Neuronal stem cell (in vitro differentiated cells): ENCODE results near the gene LCN1.

Experiments
- DNase-seq: peaks from one replicate; pipeline ENCODE4 v3.0.0-alpha.2; 2013; ENCODE audit warnings: low spot score
- H2AFZ ChIP-seq: one replicate; pipeline ENCODE4 v1.6.1; 2013; ENCODE audit warnings: mild to moderate bottlenecking, low read length, inconsistent platforms
- H2AK5ac ChIP-seq: 2 replicates; pipeline ENCODE4 v1.6.1; 2013; ENCODE audit warnings: low read depth, mild to moderate bottlenecking, inconsistent platforms, low read length, moderate library complexity, mixed read lengths
- H2BK120ac ChIP-seq: 2 replicates; pipeline ENCODE4 v1.6.1; 2013; ENCODE audit warnings: low read depth, mild to moderate bottlenecking, inconsistent platforms, low read length, moderate library complexity, mixed read lengths
- H2BK12ac ChIP-seq: one replicate; pipeline ENCODE4 v1.6.1; 2013; ENCODE audit warnings: low read length, inconsistent platforms
- H2BK15ac ChIP-seq: 2 replicates; pipeline ENCODE4 v1.6.1; 2013; ENCODE audit warnings: mild to moderate bottlenecking, low read length, inconsistent platforms, mixed read lengths
- H2BK5ac ChIP-seq: one replicate; pipeline ENCODE4 v1.6.1; 2013; ENCODE audit warnings: inconsistent platforms, mild to moderate bottlenecking, low read length, moderate library complexity
- H3K14ac ChIP-seq: one replicate; pipeline ENCODE4 v1.6.1; 2013; ENCODE audit warnings: low read length, inconsistent platforms
- H3K18ac ChIP-seq: 2 replicates; pipeline ENCODE4 v1.6.1; 2013; ENCODE audit warnings: low read length, inconsistent platforms
- H3K23ac ChIP-seq: 2 replicates; pipeline ENCODE4 v1.6.1; 2013; ENCODE audit warnings: low read depth, mild to moderate bottlenecking, mixed read lengths, low read length, inconsistent platforms; ENCODE audit not compliant: poor library complexity
- H3K27ac ChIP-seq: replicated peaks from 3 replicates; pipeline ENCODE4 v1.5.1; 2013; ENCODE audit warnings: low read length, inconsistent platforms
- H3K27me3 ChIP-seq, 3 experiments: 2 replicates each; pipeline ENCODE4 v1.6.1; 2013; ENCODE audit warnings: low read length in 3 of 3, mild to moderate bottlenecking in 2 of 3, inconsistent platforms in 1 of 3, low read depth in 1 of 3, mixed read lengths in 1 of 3, moderate library complexity in 1 of 3; ENCODE audit not compliant: control insufficient read depth in 3 of 3, insufficient read depth in 3 of 3
- H3K36me3 ChIP-seq, 2 donors: replicated peaks in 1 of 2; 2 replicates each; pipeline ENCODE4 v1.6.1; 2013; ENCODE audit warnings: low read length in 2 of 2; ENCODE audit not compliant: control insufficient read depth in 2 of 2, insufficient read depth in 2 of 2
- H3K4ac ChIP-seq: 2 replicates; pipeline ENCODE4 v1.6.1; 2013; ENCODE audit warnings: inconsistent platforms, mild to moderate bottlenecking, low read length, moderate library complexity
- H3K4me1 ChIP-seq, 2 donors: 1 replicate in 1 of 2; 2 replicates in 1 of 2; pipeline ENCODE4 v1.6.1; 2013; ENCODE audit warnings: low read length in 2 of 2, low read depth in 1 of 2; ENCODE audit not compliant: control insufficient read depth in 2 of 2, insufficient read depth in 1 of 2
- H3K4me2 ChIP-seq: one replicate; pipeline ENCODE4 v1.6.1; 2013; ENCODE audit warnings: mild to moderate bottlenecking, low read length, inconsistent platforms; ENCODE audit not compliant: insufficient read depth, poor library complexity, severe bottlenecking
- H3K4me3 ChIP-seq, 2 donors: 2 replicates each; pipeline ENCODE4 v1.5.1; 2013; ENCODE audit warnings: low read length in 2 of 2, mild to moderate bottlenecking in 2 of 2, inconsistent platforms in 1 of 2, moderate library complexity in 1 of 2
- H3K79me1 ChIP-seq: one replicate; pipeline ENCODE4 v1.6.1; 2013; ENCODE audit warnings: low read depth, mild to moderate bottlenecking, inconsistent platforms, low read length, moderate library complexity
- H3K9ac ChIP-seq: one replicate; pipeline ENCODE4 v1.6.1; 2013; ENCODE audit warnings: mild to moderate bottlenecking, low read depth, low read length, inconsistent platforms; ENCODE audit not compliant: poor library complexity
- H3K9me3 ChIP-seq, 2 donors: replicated peaks in 1 of 2; 2 replicates each; pipeline versions ENCODE3 to v1.6.1; 2013; ENCODE audit warnings: low read length in 2 of 2, mild to moderate bottlenecking in 2 of 2, inconsistent platforms in 1 of 2, low read depth in 1 of 2, mixed read lengths in 1 of 2, moderate library complexity in 1 of 2; ENCODE audit not compliant: control insufficient read depth in 2 of 2, insufficient read depth in 1 of 2
- H4K8ac ChIP-seq: one replicate; pipeline ENCODE4 v1.6.1; 2013; ENCODE audit warnings: low read depth, mild to moderate bottlenecking, inconsistent platforms, low read length, moderate library complexity
- H4K91ac ChIP-seq: one replicate; pipeline ENCODE4 v1.6.1; 2013; ENCODE audit warnings: low read length, low read depth, mild to moderate bottlenecking, inconsistent platforms; ENCODE audit not compliant: poor library complexity
- WGBS, 2 donors: extraction: QIAGEN DNeasy Blood & Tissue Kit; methylation state at CpG; one replicate each; pipeline ENCODE4 v1.1.7; 2013; ENCODE audit warnings: missing lambda C conversion rate in 2 of 2, mixed read lengths in 1 of 2; ENCODE audit not compliant: insufficient read length in 2 of 2, insufficient replicate concordance in 1 of 2; ENCODE audit errors: extremely low coverage in 2 of 2; 5-methylcytosine and 5-hydroxymethylcytosine counted together

Gene LCN1

GRCh38 chr9:135501261-135502167, 19.7 kb upstream of the LCN1 start:
- H2BK12ac ChIP-seq, result no peak overlapping the region
- H3K27ac ChIP-seq, result no peak overlapping the region
- H3K27me3 ChIP-seq, result no peaks in the 10 kb centered on the region
- H2BK120ac ChIP-seq, result no peak overlapping the region
- H4K8ac ChIP-seq, result no peak overlapping the region
- H3K9me3 ChIP-seq, result no peaks in the 10 kb centered on the region
- peaks cover 17% of the 10 kb centered on the region for H3K79me1 ChIP-seq
- H3K18ac ChIP-seq, result peak overlapping the region; percentile 97
- H4K91ac ChIP-seq, result no peak overlapping the region
- WGBS, 2 donors, result no CpG with 5 or more reads among the region's 38 CpGs
- no peak for DNase-seq
- peak overlapping the region; percentile 84 to 98 for H3K4me3 ChIP-seq
- peaks cover 34 to 41% of the 10 kb centered on the region in 2 donors for H3K36me3 ChIP-seq
- H3K23ac ChIP-seq, result peak overlapping the region; percentile 96
- H2AFZ ChIP-seq, result peak overlapping the region; percentile 98
- H2AK5ac ChIP-seq, result peak overlapping the region; percentile 95
- H3K4me2 ChIP-seq, result peak overlapping the region; percentile 78
- H2BK5ac ChIP-seq, result peak overlapping the region; percentile 78
- peaks cover 13% of the 10 kb centered on the region in 2 donors for H3K4me1 ChIP-seq
- no peak overlapping the region for H3K4ac ChIP-seq
- peak overlapping the region; percentile 99 for H3K9ac ChIP-seq
- no peak overlapping the region for H3K14ac ChIP-seq
- H2BK15ac ChIP-seq, result no peak overlapping the region

GRCh38 chr9:135502168-135502872, 18.9 kb upstream of the LCN1 start:
- H3K4me3 ChIP-seq, result peak overlapping the region in 1 of 2 donors; percentile 84
- no peak overlapping the region for H3K23ac ChIP-seq
- no peak overlapping the region for H3K9ac ChIP-seq
- DNase-seq, result no peak
- no CpG with 5 or more reads among the region's 15 CpGs for WGBS, 2 donors
- peaks cover 17 to 18% of the 10 kb centered on the region in 2 donors for H3K4me1 ChIP-seq
- H3K4me2 ChIP-seq, result no peak overlapping the region
- no peak overlapping the region for H2AFZ ChIP-seq
- H4K91ac ChIP-seq, result no peak overlapping the region
- no peak overlapping the region for H2AK5ac ChIP-seq
- no peak overlapping the region for H2BK120ac ChIP-seq
- no peak overlapping the region for H2BK12ac ChIP-seq
- H3K14ac ChIP-seq, result no peak overlapping the region
- no peak overlapping the region for H3K27ac ChIP-seq
- H3K4ac ChIP-seq, result no peak overlapping the region
- peaks cover 34 to 41% of the 10 kb centered on the region in 2 donors for H3K36me3 ChIP-seq
- H3K27me3 ChIP-seq, result no peaks in the 10 kb centered on the region
- no peaks in the 10 kb centered on the region for H3K9me3 ChIP-seq
- peaks cover 18% of the 10 kb centered on the region for H3K79me1 ChIP-seq
- no peak overlapping the region for H2BK15ac ChIP-seq
- no peak overlapping the region for H4K8ac ChIP-seq
- H2BK5ac ChIP-seq, result no peak overlapping the region
- no peak overlapping the region for H3K18ac ChIP-seq

- H2AFZ ChIP-seq, result no peak overlapping the region
- DNase-seq, result no peak
- no peak overlapping the region for H3K9ac ChIP-seq
- whole genome bisulfite sequencing, 2 donors, result no CpG with 5 or more reads among the region's 16 CpGs
- H3K4me2 ChIP-seq, result no peak overlapping the region
- H3K18ac ChIP-seq, result no peak overlapping the region
- H2BK120ac ChIP-seq, result no peak overlapping the region
- no peak overlapping the region for H2BK12ac ChIP-seq
- peaks cover 17 to 18% of the 10 kb centered on the region in 2 donors for H3K4me1 ChIP-seq
- no peak overlapping the region for H4K91ac ChIP-seq
- no peak overlapping the region for H2BK5ac ChIP-seq
- H3K4me3 ChIP-seq, result peak overlapping the region in 1 of 2 donors; percentile 21
- H3K4ac ChIP-seq, result no peak overlapping the region
- H3K27me3 ChIP-seq, result no peaks in the 10 kb centered on the region
- H3K79me1 ChIP-seq, result peaks cover 18% of the 10 kb centered on the region
- H3K27ac ChIP-seq, result no peak overlapping the region
- H3K36me3 ChIP-seq, result peaks cover 34 to 41% of the 10 kb centered on the region in 2 donors
- no peaks in the 10 kb centered on the region for H3K9me3 ChIP-seq
- no peak overlapping the region for H3K14ac ChIP-seq
- H2BK15ac ChIP-seq, result no peak overlapping the region
- H2AK5ac ChIP-seq, result no peak overlapping the region
- H3K23ac ChIP-seq, result no peak overlapping the region
- no peak overlapping the region for H4K8ac ChIP-seq
Observed at GRCh38 chr9:135502873-135503321, 18.3 kb upstream of the LCN1 start.
